Subcutaneous adipose tissue (tissue), 4 donors: ENCODE measurements around the gene TLR9. TPM values are rescaled to one million over a fixed set of nuclear protein-coding genes. Genes with fewer than 3 reads are reported as not detected.

Source experiments
- CTCF ChIP-seq: fragments of 450-650 bp; IDR thresholded peaks from one replicate; pipeline ENCODE4 v1.5.1; 2016; ENCODE audit warnings: low read depth, mild to moderate bottlenecking, control low read depth, antibody characterized with exemption, moderate library complexity
- total RNA-seq, 4 donors: library from RNA; depleted of rRNA; stranded (reverse); fragments of >200 nt; gene quantifications; one replicate each; pipeline ENCODE4 v1.1.0, GENCODE V29; 2016

The TLR9 gene
- total RNA-seq, 4 donors from 2014 or later: not detected

- no peak for TF ChIP-seq CTCF
These were observed 14.8 kb downstream of the TLR9 start for GRCh38 chr3:52210550-52211046.

- TF ChIP-seq CTCF: no peak
These were observed 15.4 kb downstream of the TLR9 start for GRCh38 chr3:52210037-52210436.

- TF ChIP-seq CTCF: no peak
These were observed 16.9 kb downstream of the TLR9 start for GRCh38 chr3:52208556-52208955.

- no peak for TF ChIP-seq CTCF
These were observed 19.6 kb downstream of the TLR9 start for GRCh38 chr3:52205727-52206372.

- no peak for TF ChIP-seq CTCF
These were observed 20.9 kb downstream of the TLR9 start for GRCh38 chr3:52204337-52205073.

GRCh38 chr3:52203701-52204100 is 21.7 kb downstream of the TLR9 start:
- TF ChIP-seq CTCF: no peak

GRCh38 chr3:52202384-52203077 is 22.9 kb downstream of the TLR9 start:
- no peak for TF ChIP-seq CTCF
